NCI-H1417 treated with DMSO at 0.1 percent for 48 hours (cell line): ENCODE results near the gene PIK3CA.
"Not testable (repeated sequence)": the region's sequence is repeated elsewhere in the genome, so short reads cannot be mapped to it uniquely, and the experiment has no call there.

Source experiments
- DNase-seq: peaks from one replicate; lab custom pipeline; 2025; lab: John Stamatoyannopoulos, UW

The PIK3CA gene

DNA sequence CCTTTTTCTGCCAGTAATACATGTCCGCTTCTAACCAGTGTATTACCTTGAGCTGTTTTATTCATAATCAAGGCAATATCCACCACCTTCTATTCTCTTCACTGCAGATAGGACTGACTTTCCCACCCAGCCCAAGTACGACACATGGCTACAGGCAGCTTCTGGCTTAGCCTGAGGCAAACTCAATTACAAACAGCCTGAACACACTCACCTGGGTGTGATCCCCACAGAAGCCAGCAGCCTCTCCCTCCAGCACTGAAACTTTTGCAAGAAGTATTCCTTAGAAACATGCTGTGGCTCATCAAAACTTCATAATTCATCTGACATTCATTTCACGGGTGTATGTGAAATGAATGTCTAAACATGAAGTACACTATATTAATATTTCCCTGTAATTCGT lies 116.3 kb downstream of the PIK3CA start:
- DNase-seq = no peak

DNA sequence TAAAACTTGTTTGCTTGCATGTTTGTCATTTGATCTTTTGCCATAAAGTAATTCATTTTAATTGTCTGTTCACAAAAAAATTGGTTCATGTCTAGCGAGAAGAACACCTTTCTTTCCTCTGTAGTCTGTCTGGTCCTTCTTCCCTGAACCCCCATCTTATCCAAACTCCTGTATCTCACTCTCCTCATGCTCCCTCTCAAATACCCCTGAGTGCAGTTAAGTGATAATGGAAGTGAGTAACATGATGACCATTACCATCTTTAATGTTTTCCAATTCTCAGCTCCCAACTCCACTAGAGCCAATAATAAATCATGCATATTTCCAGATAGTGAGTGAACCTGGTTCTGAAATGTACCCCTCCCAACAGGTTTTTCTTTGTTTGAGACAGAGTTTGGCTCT lies 116.9 kb downstream of the PIK3CA start:
- DNase-seq = no peak

GRCh38 chr3:179265875-179266274 lies 117.7 kb downstream of the PIK3CA start:
- DNase-seq = no peak

DNA sequence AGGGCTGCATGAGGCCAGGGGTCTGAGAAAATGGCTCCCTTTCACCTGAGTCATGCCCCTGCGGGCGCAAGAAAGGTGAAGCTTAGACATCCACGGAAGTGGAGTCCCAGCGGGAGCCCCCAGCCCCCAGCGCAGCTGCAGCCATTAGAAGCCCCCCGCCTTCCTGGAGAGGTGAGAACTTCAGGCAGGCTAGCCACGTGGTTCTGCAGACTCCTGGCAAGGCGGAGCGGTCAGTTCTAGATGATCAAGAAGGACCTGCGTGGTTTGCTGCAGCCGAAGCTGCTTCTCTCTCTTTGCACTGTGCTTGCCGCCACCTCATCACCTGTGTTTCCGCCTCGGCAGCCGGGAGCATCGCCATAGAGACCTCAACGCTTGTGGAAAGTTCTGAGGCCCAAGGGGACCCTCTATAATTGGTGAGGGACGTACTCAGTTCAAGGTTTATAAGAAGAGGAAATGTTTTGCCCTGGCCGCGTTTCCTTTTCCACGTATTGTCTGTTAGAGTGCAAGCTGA lies 118.6 kb downstream of the PIK3CA start:
- DNase-seq = no peak

DNA sequence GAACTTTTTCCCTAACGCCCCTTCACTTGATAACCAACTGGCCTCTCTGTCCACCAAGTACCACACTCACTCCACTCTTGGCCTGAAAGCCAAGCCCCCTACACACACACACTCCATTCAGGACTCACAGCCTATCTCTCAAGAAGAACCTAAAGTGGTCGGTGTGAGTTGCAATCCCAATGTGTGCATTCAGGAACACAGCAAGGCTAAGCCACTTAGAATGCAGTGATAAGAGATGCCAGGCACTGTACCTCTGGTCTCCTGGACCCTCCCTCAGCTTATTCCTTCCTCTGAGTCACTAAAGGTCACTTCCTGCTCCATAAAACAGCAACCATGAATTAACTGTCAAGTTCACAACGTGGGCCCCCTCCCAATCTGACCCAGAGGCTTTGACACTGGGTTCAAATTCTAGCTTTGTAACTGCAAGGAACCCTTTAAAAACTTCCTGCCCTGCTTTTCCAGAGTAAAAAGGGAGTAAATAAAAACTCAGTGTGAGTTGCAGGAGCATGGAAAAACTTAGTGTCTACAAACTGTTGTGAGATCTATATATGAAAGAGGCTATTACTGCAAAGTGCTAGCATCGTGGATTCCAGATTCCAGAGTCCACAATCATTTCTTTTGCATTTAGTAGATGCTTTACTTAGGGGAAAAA lies 120.4 kb downstream of the PIK3CA start:
- DNase-seq = no peak

DNA sequence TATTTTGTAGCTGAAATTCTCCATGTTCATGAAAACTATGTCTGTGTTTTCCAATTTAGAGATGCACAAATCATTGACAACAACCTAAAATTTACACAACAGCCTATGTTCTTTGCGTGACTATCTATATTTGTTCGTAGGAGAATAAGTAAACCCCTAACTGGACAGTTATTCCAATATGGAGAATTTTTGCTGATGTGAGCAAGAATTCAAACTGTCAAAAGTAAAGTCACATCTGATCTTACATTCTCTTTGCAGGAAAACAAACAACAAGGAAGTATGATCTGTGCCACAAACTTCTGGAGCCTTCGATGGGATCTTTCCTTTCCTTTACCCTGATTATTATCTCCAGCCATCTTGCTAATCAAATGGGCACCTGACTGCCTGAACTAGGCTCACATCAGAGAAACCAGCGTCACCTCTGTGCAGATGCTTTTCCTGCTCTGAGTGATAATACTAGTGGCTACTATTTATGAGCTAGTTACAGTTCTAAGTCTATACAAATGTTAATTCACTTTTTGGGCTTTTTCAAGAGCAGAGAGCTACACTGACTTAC lies 121.1 kb downstream of the PIK3CA start:
- DNase-seq = no peak

- no peak for DNase-seq
Observed at GRCh38 chr3:179272385-179272784, 124.2 kb downstream of the PIK3CA start.

DNA sequence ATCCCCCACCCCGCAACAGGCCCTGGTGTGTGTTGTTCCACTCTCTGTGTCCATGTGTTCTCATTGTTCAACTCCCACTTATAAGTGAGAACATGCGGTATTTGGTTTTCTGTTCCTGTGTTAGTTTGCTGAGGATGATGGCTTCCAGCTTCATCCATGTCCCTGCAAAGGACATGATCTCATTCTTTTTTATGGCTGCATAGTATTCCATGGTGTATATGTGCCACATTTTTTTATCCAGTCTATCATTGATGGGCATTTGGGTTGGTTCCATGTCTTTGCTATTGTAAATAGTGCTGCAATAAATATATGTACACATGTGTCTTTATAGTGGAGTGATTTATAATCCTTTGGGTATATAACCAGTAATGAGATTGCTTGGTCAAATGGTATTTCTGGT lies 126.3 kb downstream of the PIK3CA start:
- not testable (repeated sequence) for DNase-seq

GRCh38 chr3:179276001-179276400 lies 127.8 kb downstream of the PIK3CA start:
- no peak for DNase-seq

DNA sequence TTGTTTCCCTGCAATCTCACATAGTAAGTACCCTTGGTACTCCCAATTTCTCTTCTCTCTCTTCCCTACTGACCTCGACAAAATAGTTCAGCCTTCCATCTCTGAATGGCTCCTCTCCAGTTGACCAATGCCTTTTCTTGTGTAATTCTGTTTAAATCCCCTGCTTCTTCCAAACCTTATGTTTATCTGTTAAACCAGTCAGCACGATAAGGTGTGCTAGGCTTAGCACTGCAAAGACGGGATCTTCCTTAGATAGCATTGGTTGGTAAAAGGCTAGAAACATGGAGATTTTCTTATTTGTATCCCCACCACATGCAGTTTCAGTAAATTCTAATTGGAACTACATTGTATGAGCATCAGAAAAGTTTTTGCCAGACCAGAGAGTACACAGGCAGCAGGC lies 128.6 kb downstream of the PIK3CA start:
- DNase-seq = no peak

DNA sequence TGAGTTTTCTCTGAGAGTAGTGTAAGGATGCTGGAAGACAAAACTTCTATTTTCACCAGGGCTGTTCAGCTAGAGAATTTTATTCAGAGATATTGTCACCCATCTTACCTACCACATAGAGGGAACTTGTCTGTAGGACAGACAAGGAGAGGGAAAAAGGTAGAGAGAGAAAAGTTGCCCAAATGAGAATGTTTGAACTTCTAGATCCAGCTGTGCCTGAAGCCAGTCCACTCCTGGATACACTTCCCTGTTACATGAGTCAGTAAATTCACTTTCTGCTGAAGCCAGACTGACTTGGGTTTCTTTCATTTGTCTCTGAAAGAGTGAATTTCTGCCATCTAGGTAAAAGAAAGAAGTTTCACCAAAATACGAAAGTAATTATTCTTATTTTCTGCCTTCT lies 130.0 kb downstream of the PIK3CA start:
- DNase-seq = no peak

DNA sequence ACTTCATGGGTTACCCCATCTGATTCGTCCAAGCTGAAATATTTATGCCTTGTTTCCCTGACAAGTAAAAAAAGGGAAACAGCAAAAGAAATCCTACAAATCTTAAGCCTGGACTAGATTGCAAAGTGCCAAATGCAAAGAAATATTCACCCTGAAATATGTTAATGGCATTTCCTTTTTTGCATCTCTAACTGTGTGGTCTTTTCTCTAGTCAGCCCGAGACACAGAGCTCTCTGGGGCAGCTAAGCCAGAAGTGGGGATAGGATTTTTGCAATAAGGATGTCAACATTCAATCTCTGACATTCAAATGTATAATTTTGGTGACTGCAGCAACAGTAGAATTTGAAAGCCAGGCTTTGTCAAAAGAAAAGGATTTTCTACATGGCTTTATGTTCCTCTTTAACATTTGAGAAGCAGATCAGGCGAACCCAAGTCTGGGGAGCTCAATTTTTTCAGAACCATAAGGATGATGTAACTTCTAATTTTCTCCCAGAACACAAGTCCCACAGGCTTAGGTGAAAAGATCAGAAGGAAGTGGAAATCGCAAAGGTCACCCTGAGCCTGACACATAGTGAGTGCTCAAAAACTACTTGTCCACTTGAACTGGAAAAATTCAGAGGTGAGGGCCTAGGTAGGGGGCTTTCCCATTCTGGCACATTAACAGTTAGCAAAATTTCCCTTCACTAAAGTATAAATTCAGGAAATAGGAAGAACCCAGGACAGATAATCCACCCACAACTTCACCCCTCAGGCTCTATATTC lies 131.0 kb downstream of the PIK3CA start:
- no peak for DNase-seq

GRCh38 chr3:179279837-179280236 lies 131.7 kb downstream of the PIK3CA start:
- DNase-seq = no peak

- DNase-seq = no peak
Observed at GRCh38 chr3:179281825-179282224, 133.7 kb downstream of the PIK3CA start.

DNA sequence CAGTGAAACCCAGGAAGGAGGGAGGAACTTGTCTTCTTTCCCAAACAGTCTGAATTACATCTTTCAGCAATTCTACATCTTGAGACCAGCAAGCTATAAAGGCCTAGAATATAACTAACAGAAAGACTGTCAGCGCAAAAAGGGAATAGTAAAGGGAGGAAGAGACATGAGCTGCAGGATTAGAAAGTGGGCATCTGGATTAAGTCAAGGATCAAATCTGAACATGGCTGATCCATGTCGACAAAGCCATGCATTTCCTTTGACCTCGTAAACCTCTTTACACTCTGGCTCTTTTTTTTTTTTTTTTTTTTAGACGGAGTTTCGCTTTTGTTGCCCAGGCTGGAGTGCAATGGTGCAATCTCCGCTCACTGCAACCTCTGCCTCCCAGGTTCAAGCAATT lies 138.2 kb downstream of the PIK3CA start:
- no peak for DNase-seq

GRCh38 chr3:179288845-179289244 lies 140.7 kb downstream of the PIK3CA start:
- DNase-seq = no peak

DNA sequence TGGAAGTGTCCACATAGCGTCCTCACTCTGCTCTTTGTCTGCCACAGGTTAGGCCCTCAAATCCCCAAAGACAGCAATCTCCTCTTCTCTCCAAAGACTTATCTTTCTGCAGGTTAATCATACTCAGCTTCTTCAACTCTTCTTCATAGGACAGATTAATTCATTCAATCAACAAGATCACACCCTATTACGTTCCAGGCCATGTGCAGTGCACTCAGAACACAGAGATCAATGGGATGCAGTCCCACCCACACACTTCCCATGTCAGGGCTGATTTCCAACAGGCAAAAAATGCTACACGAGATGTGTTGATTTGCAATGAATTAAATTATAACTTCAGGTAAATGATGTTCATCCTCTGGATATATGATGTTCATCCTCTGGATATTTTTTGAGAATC lies 141.1 kb downstream of the PIK3CA start:
- no peak for DNase-seq
